HUES48 (cell line): Measurements from ENCODE around the gene HTRA3.

Experiments used
- H3K27ac ChIP-seq: one replicate; pipeline ENCODE4 v1.7.0; 2013; ENCODE audit warnings: low read depth, low read length, inconsistent platforms
- H3K27me3 ChIP-seq: 2 replicates; pipeline ENCODE4 v1.6.1; 2013; ENCODE audit warnings: mild to moderate bottlenecking, low read length; ENCODE audit not compliant: control insufficient read depth, insufficient read depth
- H3K36me3 ChIP-seq: 2 replicates; pipeline ENCODE4 v1.6.1; 2013; ENCODE audit warnings: low read length; ENCODE audit not compliant: control insufficient read depth, insufficient read depth
- H3K4me1 ChIP-seq: 2 replicates; pipeline ENCODE4 v1.6.1; 2013; ENCODE audit warnings: mild to moderate bottlenecking, low read length; ENCODE audit not compliant: control insufficient read depth, insufficient read depth
- H3K4me3 ChIP-seq: 2 replicates; pipeline ENCODE4 v1.5.1; 2013; ENCODE audit warnings: mild to moderate bottlenecking, low read depth, low read length
- H3K9ac ChIP-seq: 2 replicates; pipeline ENCODE4 v1.6.1; 2013; ENCODE audit warnings: mild to moderate bottlenecking, low read depth, low read length, moderate library complexity
- H3K9me3 ChIP-seq: 2 replicates; pipeline ENCODE4 v1.6.1; 2013; ENCODE audit warnings: low read length; ENCODE audit not compliant: control insufficient read depth, insufficient read depth

Gene HTRA3

DNA sequence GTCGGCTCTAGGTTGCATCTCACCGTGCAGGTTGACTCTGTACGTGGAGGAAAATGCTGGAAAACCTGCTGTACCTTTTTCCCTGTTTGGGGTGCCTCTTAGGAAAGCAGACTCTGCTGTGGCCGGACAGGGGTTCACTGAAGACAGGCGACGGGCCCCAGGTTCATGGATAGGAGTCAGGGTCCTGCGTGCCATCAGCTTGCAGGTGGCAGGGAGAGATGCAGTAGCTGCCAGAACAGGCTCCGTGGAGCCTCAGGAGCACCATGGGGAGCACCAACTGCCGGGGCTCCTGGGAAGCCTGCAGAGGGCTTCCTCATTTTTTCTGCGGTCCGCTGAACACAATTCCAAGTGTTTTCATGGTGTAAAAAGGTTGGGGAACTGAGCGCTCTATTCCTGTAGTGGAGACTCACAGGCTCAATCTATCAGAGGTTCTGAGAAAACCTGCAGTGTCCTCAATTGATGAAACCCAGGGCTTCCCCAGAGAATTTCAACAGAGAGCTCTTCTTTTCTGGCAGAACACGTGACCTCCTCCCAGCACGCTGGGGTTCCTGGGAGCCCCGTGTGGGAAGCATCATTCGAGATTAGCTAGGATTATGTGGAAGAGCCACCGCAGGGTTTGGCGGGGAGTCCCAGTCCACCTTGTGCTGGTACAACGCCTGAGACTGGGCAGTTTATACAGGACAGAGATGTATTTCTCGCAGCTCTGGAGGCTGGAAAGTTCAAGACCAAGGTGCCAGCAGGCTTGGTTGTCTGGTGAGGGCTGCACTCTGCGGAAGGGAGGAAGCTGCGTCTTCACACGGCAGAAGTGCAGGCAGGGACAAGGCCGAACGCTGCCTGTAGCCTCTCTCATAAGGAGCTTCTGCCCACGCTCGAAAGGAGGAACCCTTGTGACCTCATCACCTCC is 1.6 kb downstream of the HTRA3 start:
- Histone ChIP-seq H3K36me3 (no peaks in the 10 kb centered on the region), H3K4me3 (no peak overlapping the region), H3K9ac (no peak overlapping the region), H3K27me3 (peaks cover 33% of the 10 kb centered on the region), H3K4me1 (no peaks in the 10 kb centered on the region; the same call in 1 of the 2 replicates), H3K9me3 (no peaks in the 10 kb centered on the region), H3K27ac (no peak overlapping the region)

DNA sequence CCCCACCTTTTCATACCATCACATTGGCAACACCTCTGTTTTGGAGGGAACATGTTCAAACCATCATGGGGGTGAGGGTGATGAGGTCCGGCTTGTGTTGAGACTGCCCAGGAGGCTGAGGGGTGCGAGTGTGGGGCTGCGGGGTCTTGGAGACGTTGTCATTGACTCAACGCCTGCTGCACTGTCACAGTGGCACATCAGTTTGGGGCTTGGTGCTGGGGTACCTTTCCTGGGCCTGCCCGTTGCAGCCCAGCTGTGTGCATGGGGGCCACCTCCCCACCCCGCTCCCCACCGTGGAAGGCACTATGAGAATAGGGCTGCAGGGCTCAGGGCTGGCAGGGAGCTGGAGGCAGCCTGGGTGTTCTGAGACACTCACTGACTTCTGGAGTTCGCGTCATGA is 2.3 kb downstream of the HTRA3 start:
- H3K27ac ChIP-seq, result no peak overlapping the region
- H3K9me3 ChIP-seq, result no peaks in the 10 kb centered on the region
- H3K4me3 ChIP-seq, result no peak overlapping the region
- no peaks in the 10 kb centered on the region for H3K36me3 ChIP-seq
- H3K4me1 ChIP-seq, result no peaks in the 10 kb centered on the region; the same call in 1 of the 2 replicates
- no peak overlapping the region for H3K9ac ChIP-seq
- peaks cover 33% of the 10 kb centered on the region for H3K27me3 ChIP-seq

DNA sequence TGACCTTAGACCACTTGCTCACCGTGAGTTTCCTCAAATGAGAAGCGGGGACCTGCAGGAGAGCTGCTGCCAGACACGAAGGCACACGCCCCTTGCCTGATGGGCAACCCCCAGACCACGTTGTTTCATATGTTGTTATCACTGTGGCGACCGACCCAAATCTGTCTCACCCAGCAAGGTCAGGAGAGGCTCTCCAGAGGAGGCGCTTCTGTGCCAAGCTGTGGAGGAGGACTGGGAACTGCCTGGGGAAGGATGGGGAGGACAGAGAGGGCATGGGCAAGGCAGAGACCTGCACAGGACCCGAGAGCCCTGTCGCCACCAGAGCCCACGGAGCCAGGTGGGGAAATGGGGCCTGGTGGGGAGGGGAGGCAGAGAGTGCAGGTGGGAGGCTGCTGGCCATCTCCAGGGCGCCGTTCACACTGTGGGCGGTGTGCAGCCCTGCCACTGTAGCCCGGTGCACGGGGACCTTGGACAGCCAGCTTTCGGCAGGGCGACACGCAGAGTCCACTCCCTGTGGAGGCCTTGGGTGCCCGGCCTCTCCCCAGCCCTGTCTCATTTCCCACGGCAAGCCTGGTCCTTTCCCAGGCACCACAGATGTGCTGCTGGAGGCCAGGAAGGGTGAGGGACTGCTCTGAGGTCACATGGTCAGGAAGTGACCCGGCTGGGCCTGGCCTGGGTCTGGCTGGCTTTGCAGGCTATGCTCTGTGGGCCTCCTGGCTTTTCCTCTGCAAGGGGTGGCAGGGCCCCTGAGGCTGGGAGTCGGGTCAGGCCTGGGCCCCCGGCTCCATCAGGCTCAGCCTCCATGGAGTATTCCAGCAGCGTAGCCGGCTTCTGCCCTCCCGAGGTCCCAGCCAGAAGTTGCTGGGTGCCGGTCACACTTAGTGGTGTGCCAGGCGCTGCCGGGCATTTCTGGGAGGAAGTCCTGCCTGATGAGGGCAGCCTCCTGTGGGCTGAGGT is 3.2 kb downstream of the HTRA3 start:
- Histone ChIP-seq H3K27ac (no peak overlapping the region), H3K4me1 (no peaks in the 10 kb centered on the region; the same call in 1 of the 2 replicates), H3K9ac (no peak overlapping the region), H3K36me3 (no peaks in the 10 kb centered on the region), H3K4me3 (no peak overlapping the region), H3K27me3 (peaks cover 33% of the 10 kb centered on the region), H3K9me3 (no peaks in the 10 kb centered on the region)

DNA sequence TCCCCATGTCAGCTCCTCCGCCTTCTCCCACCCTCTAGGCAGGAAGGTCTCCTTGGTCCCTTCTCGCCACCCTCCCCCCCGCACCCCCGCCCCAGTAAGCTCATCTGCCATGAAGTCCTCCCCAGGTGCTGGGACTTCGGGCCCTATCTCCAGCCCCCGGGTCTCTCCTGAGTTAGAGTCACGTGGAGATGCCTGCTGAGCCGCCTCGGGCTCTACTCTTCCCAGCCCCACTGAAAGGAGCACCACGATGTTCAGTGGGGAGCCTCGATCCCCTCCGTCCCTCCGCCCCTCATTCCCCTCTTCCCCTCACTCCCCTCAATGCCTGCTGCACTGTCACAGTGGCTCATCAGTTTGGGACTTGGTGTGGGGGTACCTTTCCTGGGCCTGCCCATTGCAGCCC is 3.9 kb downstream of the HTRA3 start:
- H3K27ac ChIP-seq, result no peak overlapping the region
- no peaks in the 10 kb centered on the region; the same call in 1 of the 2 replicates for H3K4me1 ChIP-seq
- no peaks in the 10 kb centered on the region for H3K9me3 ChIP-seq
- H3K36me3 ChIP-seq, result no peaks in the 10 kb centered on the region
- no peak overlapping the region for H3K4me3 ChIP-seq
- no peak overlapping the region for H3K9ac ChIP-seq
- H3K27me3 ChIP-seq, result peaks cover 33% of the 10 kb centered on the region

- Histone ChIP-seq H3K9ac (no peak overlapping the region), H3K27ac (no peak overlapping the region), H3K4me3 (no peak overlapping the region), H3K9me3 (no peaks in the 10 kb centered on the region), H3K36me3 (no peaks in the 10 kb centered on the region), H3K27me3 (peaks cover 26% of the 10 kb centered on the region), H3K4me1 (no peaks in the 10 kb centered on the region; the same call in 1 of the 2 replicates)
Observed at GRCh38 chr4:8274066-8274652, 4.6 kb downstream of the HTRA3 start.

- Histone ChIP-seq H3K27me3 (peaks cover 18% of the 10 kb centered on the region), H3K27ac (no peak overlapping the region), H3K9ac (no peak overlapping the region), H3K36me3 (no peaks in the 10 kb centered on the region), H3K4me3 (no peak overlapping the region), H3K9me3 (no peaks in the 10 kb centered on the region), H3K4me1 (no peaks in the 10 kb centered on the region; the same call in 1 of the 2 replicates)
Observed at GRCh38 chr4:8274765-8275547, 5.4 kb downstream of the HTRA3 start.

GRCh38 chr4:8275548-8275910 is 6.0 kb downstream of the HTRA3 start:
- Histone ChIP-seq H3K36me3 (no peaks in the 10 kb centered on the region), H3K4me1 (no peaks in the 10 kb centered on the region), H3K9ac (no peak overlapping the region), H3K27me3 (peaks cover 13% of the 10 kb centered on the region), H3K27ac (no peak overlapping the region), H3K4me3 (no peak overlapping the region), H3K9me3 (no peaks in the 10 kb centered on the region)

- Histone ChIP-seq H3K9me3 (no peaks in the 10 kb centered on the region), H3K9ac (no peak overlapping the region), H3K27ac (no peak overlapping the region), H3K36me3 (no peaks in the 10 kb centered on the region), H3K4me1 (no peaks in the 10 kb centered on the region), H3K4me3 (no peak overlapping the region), H3K27me3 (peaks cover 2% of the 10 kb centered on the region; the same call in 1 of the 2 replicates)
Observed at GRCh38 chr4:8276358-8277240, 7.0 kb downstream of the HTRA3 start.

- Histone ChIP-seq H3K27me3 (no peaks in the 10 kb centered on the region), H3K4me3 (no peak overlapping the region), H3K4me1 (no peaks in the 10 kb centered on the region), H3K9ac (no peak overlapping the region), H3K9me3 (no peaks in the 10 kb centered on the region), H3K27ac (no peak overlapping the region), H3K36me3 (no peaks in the 10 kb centered on the region)
Observed at GRCh38 chr4:8277356-8278008, 7.9 kb downstream of the HTRA3 start.
